GM18951 (cell line): ENCODE results near the gene GPRIN3.

Experiments used
- POLR2A ChIP-seq: IDR thresholded peaks from 4 replicates; pipeline ENCODE4 v1.6.1; 2011; ENCODE audit warnings: mild to moderate bottlenecking; ENCODE audit not compliant: insufficient read length, insufficient read depth; ENCODE audit errors: extremely low read depth
- in situ Hi-C: fragments of 300-500 bp; cut with MboI; formaldehyde crosslinking; loops from one replicate; pipeline ENCODE4 v1.12.0; 2022; ENCODE audit warnings: low sequenced_read_pairs, mixed read lengths, inconsistent platforms; ENCODE audit not compliant: unreplicated experiment

The GPRIN3 gene

GRCh38 chr4:89253935-89254334 lies 53.7 kb downstream of the GPRIN3 start:
- in situ Hi-C loops, result no loop called here
- no peak for TF ChIP-seq POLR2A

- TF ChIP-seq POLR2A, result no peak
- in situ Hi-C loops, result no loop called here
These were observed 54.3 kb downstream of the GPRIN3 start for GRCh38 chr4:89253311-89253710.

- in situ Hi-C loops, result no loop called here
- TF ChIP-seq POLR2A, result no peak
These were observed 56.2 kb downstream of the GPRIN3 start for GRCh38 chr4:89251396-89251795.

GRCh38 chr4:89249716-89250361 lies 57.8 kb downstream of the GPRIN3 start:
- TF ChIP-seq POLR2A, result no peak
- in situ Hi-C loops, result loop anchor here (25.0 kb wide), 1 partner anchor 187 kb away; no protein-coding TSS in a partner anchor

GRCh38 chr4:89249313-89249712 lies 58.3 kb downstream of the GPRIN3 start:
- in situ Hi-C loops, result loop anchor here (25.0 kb wide), 1 partner anchor 188 kb away; no protein-coding TSS in a partner anchor
- no peak for TF ChIP-seq POLR2A

- no peak for TF ChIP-seq POLR2A
- in situ Hi-C loops, result loop anchor here (25.0 kb wide), 1 partner anchor 188 kb away; no protein-coding TSS in a partner anchor
These were observed 58.7 kb downstream of the GPRIN3 start for GRCh38 chr4:89248879-89249281.

- in situ Hi-C loops, result loop anchor here (25.0 kb wide), 1 partner anchor 189 kb away; no protein-coding TSS in a partner anchor
- no peak for TF ChIP-seq POLR2A
These were observed 59.6 kb downstream of the GPRIN3 start for GRCh38 chr4:89247951-89248350.

GRCh38 chr4:89245459-89245858 lies 62.1 kb downstream of the GPRIN3 start:
- TF ChIP-seq POLR2A, result no peak

GRCh38 chr4:89243733-89244252 lies 63.8 kb downstream of the GPRIN3 start:
- TF ChIP-seq POLR2A, result no peak
- in situ Hi-C loops, result loop anchor here (25.0 kb wide), 1 partner anchor 194 kb away; no protein-coding TSS in a partner anchor

More at GRCh38 chr4:89245459-89245858, 62.1 kb downstream of the GPRIN3 start:
- in situ Hi-C loops, result loop anchor here (25.0 kb wide), 1 partner anchor 192 kb away; no protein-coding TSS in a partner anchor

- in situ Hi-C loops, result loop anchor here (25.0 kb wide), 1 partner anchor 194 kb away; no protein-coding TSS in a partner anchor
These were observed 64.5 kb downstream of the GPRIN3 start for GRCh38 chr4:89242864-89243732.

GRCh38 chr4:89242216-89242615 lies 65.4 kb downstream of the GPRIN3 start:
- TF ChIP-seq POLR2A, result no peak
- in situ Hi-C loops, result loop anchor here (25.0 kb wide), 1 partner anchor 195 kb away; no protein-coding TSS in a partner anchor

More at GRCh38 chr4:89242864-89243732, 64.5 kb downstream of the GPRIN3 start:
- TF ChIP-seq POLR2A, result no peak

GRCh38 chr4:89230271-89230670 lies 77.3 kb downstream of the GPRIN3 start:
- in situ Hi-C loops, result loop anchor here (25.0 kb wide), 1 partner anchor 207 kb away; no protein-coding TSS in a partner anchor
- TF ChIP-seq POLR2A, result no peak
